Kidney epithelial cell (primary cell): ENCODE measurements around the gene NEURL3. TPM values are rescaled to one million over a fixed set of nuclear protein-coding genes. Genes with fewer than 3 reads are reported as not detected.

ENCODE experiments used
- DNase-seq: peaks from one replicate; pipeline ENCODE4 v3.0.0-alpha.2; 2010; ENCODE audit warnings: low read depth
- H3K27me3 ChIP-seq: 2 replicates; pipeline ENCODE4 v1.6.0; 2011; ENCODE audit warnings: low read length; ENCODE audit not compliant: control insufficient read depth, insufficient read depth
- H3K36me3 ChIP-seq: 2 replicates; pipeline ENCODE4 v1.5.1; 2011; ENCODE audit warnings: low read length; ENCODE audit not compliant: control insufficient read depth, insufficient read depth
- H3K4me3 ChIP-seq: 2 replicates; pipeline ENCODE4 v1.5.1; 2011; ENCODE audit warnings: low read depth, mild to moderate bottlenecking, control low read depth, low read length
- CTCF ChIP-seq: IDR thresholded peaks from 2 replicates; pipeline ENCODE4 v1.5.1; 2011; ENCODE audit warnings: mild to moderate bottlenecking, moderate library complexity, low read length, control low read depth, inconsistent platforms; ENCODE audit not compliant: insufficient read depth, poor library complexity, severe bottlenecking
- total RNA-seq: library from RNA; depleted of rRNA; stranded (reverse); fragments of >200 nt; gene quantifications from 2 replicates; pipeline ENCODE4 v1.2.3, GENCODE V29; 2015

The NEURL3 gene
- total RNA-seq, 1 donor from 2014 or later = 18.6 TPM

- Histone ChIP-seq H3K4me3 (no peak overlapping the region), H3K27me3 (no peaks in the 10 kb centered on the region), H3K36me3 (no peaks in the 10 kb centered on the region)
- no peak for TF ChIP-seq CTCF
- DNase-seq = no peak
Observed at GRCh38 chr2:96508521-96509113, 3.5 kb upstream of the NEURL3 start.

- H3K36me3 ChIP-seq = no peaks in the 10 kb centered on the region
- H3K27me3 ChIP-seq = no peaks in the 10 kb centered on the region
- no peak for DNase-seq
- peak; percentile 92 for TF ChIP-seq CTCF
- peak overlapping the region; percentile 3 for H3K4me3 ChIP-seq
Observed at GRCh38 chr2:96507957-96508520, 2.9 kb upstream of the NEURL3 start.

- TF ChIP-seq CTCF = no peak
- Histone ChIP-seq H3K36me3 (no peaks in the 10 kb centered on the region), H3K4me3 (no peak overlapping the region), H3K27me3 (no peaks in the 10 kb centered on the region)
- DNase-seq = no peak
Observed at GRCh38 chr2:96506907-96507240, 1.7 kb upstream of the NEURL3 start.

- no peak for DNase-seq
- H3K27me3 ChIP-seq = no peaks in the 10 kb centered on the region
- no peaks in the 10 kb centered on the region for H3K36me3 ChIP-seq
- no peak for TF ChIP-seq CTCF
- no peak overlapping the region for H3K4me3 ChIP-seq
Observed at GRCh38 chr2:96506016-96506906, 1.1 kb upstream of the NEURL3 start.

GRCh38 chr2:96503637-96504243 is 1.4 kb downstream of the NEURL3 start:
- Histone ChIP-seq H3K27me3 (peaks cover 12% of the 10 kb centered on the region), H3K4me3 (no peak overlapping the region), H3K36me3 (no peaks in the 10 kb centered on the region)
- TF ChIP-seq CTCF = no peak
- DNase-seq = no peak
